ENCODE measurements around the gene SPAG16. TPM values are rescaled to one million over a fixed set of nuclear protein-coding genes. Genes with fewer than 3 reads are reported as not detected.

SPAG16 gene
- total RNA-seq, 4 donors from 2014 or later = 5.0 to 73.8 (median 21.6) TPM

DNA sequence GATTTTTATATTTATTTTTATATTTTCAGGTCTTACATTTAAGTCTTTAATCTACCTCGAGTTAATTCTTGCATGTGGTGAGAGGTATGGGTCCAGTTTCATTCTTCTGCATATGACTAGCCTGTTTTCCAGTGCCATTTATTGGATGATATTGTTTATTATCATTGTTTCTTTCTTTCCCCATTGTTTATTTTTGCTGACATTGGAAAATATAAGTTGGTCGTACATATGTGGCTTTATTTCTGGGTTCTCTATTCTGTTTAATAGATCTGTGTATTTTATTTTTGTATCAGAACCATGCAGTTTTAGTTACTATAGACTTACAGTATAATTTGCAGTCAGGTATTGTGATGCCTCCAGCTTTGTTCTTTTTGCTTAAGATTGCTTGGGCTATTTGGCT is 1013.2 kb downstream of the SPAG16 start:
- H3K4me1 ChIP-seq = no peaks in the 10 kb centered on the region
- no peaks in the 10 kb centered on the region for H3K9me3 ChIP-seq
- H3K4me3 ChIP-seq = no peak overlapping the region
- no peaks in the 10 kb centered on the region for H3K36me3 ChIP-seq
- no peak overlapping the region for H3K27ac ChIP-seq
- TF ChIP-seq POLR2A (IDR thresholded peaks at IDR 0.05) = no peak
- TF ChIP-seq CTCF (IDR thresholded peaks at IDR 0.05) = no peak
- H3K27me3 ChIP-seq = no peaks in the 10 kb centered on the region
- DNase-seq = no peak
- intact Hi-C loops (cut with DNase I; ENCODE audit: low total_unique reads) = no loop called here

- Histone ChIP-seq H3K27me3 (no peaks in the 10 kb centered on the region), H3K36me3 (no peaks in the 10 kb centered on the region), H3K9me3 (no peaks in the 10 kb centered on the region), H3K4me1 (no peaks in the 10 kb centered on the region), H3K4me3 (no peak overlapping the region), H3K27ac (no peak overlapping the region)
- TF ChIP-seq POLR2A (IDR thresholded peaks at IDR 0.05) (no peak), CTCF (IDR thresholded peaks at IDR 0.05) (no peak)
- DNase-seq = no peak
- intact Hi-C loops (cut with DNase I; ENCODE audit: low total_unique reads) = no loop called here
Observed at GRCh38 chr2:214310319-214310718, 1026.1 kb downstream of the SPAG16 start.

DNA sequence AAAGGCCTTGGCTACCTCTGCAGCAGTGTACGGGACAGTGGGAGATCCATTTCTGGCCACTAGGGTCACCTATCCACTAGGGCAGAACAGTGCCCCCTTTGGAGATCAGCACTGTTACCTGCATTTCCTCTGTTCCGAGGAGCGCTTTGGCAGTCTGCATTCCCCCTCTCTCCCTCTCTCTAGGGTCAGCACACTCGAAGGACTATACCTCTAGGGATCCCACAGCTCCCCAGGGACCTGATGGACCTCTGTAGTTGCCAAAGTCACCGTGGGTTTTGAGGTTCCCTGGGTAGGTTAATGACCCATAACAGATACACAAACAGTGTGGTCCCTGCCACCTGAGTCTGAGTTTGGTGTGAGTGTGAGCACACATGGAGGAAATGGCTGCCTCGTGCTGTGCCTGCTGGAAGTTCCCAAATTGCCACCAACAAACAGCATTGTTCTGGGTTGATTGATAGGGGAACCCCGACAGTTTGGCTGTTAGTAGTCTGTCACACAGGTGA is 1026.8 kb downstream of the SPAG16 start:
- Histone ChIP-seq H3K4me1 (no peaks in the 10 kb centered on the region), H3K4me3 (no peak overlapping the region), H3K9me3 (no peaks in the 10 kb centered on the region), H3K27ac (no peak overlapping the region), H3K36me3 (no peaks in the 10 kb centered on the region), H3K27me3 (no peaks in the 10 kb centered on the region)
- DNase-seq = no peak
- intact Hi-C loops (cut with DNase I; ENCODE audit: low total_unique reads) = no loop called here
- TF ChIP-seq POLR2A (IDR thresholded peaks at IDR 0.05) (no peak), CTCF (IDR thresholded peaks at IDR 0.05) (no peak)

DNA sequence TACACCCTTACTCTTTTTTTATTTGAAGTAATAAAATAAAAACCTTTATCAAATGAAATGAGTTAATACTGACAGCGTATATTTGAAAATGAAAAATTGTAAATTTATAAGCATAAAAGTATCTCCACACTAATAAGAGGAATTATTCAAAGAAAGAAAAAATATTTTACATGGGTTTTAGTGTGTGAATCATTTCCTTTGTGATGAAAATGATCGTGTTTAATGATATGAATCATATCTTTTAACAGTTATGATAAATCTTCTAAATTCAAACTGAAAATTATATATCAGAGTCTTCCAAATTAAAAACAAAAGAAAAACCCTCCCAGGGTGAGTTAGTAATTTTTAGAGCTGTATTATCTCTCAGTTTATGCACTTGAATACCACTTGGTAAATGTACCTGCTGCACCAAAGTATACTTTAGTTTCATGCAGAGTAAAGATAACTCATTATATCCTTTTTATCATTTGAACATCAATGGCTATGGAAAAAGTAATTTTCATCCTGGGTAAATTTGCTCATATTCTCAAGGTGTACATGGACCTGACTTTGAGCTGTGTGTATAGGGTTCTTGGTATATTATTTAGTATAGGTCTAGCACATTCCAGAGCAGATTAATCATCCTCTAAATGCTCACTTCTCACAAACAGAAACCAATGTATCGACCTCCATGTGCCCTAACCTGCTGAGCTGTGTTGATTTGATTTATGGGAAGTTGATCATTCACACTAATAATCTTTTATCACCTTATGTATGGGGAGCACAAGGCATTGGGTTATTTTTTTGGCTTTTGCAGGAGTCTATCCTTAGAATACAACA is 1027.9 kb downstream of the SPAG16 start:
- Histone ChIP-seq H3K4me1 (no peaks in the 10 kb centered on the region), H3K27ac (no peak overlapping the region), H3K4me3 (no peak overlapping the region), H3K27me3 (no peaks in the 10 kb centered on the region), H3K36me3 (no peaks in the 10 kb centered on the region), H3K9me3 (no peaks in the 10 kb centered on the region)
- intact Hi-C loops (cut with DNase I; ENCODE audit: low total_unique reads) = no loop called here
- no peak for DNase-seq
- TF ChIP-seq POLR2A (IDR thresholded peaks at IDR 0.05) (no peak), CTCF (IDR thresholded peaks at IDR 0.05) (no peak)

GRCh38 chr2:214315324-214315723 is 1031.1 kb downstream of the SPAG16 start:
- Histone ChIP-seq H3K9me3 (no peaks in the 10 kb centered on the region), H3K4me3 (no peak overlapping the region), H3K4me1 (no peaks in the 10 kb centered on the region), H3K27me3 (no peaks in the 10 kb centered on the region), H3K27ac (no peak overlapping the region), H3K36me3 (no peaks in the 10 kb centered on the region)
- no peak for DNase-seq
- intact Hi-C loops (cut with DNase I; ENCODE audit: low total_unique reads) = no loop called here
- TF ChIP-seq POLR2A (IDR thresholded peaks at IDR 0.05) = no peak
- no peak for TF ChIP-seq CTCF (IDR thresholded peaks at IDR 0.05)
